ENCODE results near the gene SRD5A1.
"Not testable (repeated sequence)": the region's sequence is repeated elsewhere in the genome, so short reads cannot be mapped to it uniquely, and the experiment has no call there.

SRD5A1 gene

GRCh38 chr5:6642655-6643054, 9.4 kb downstream of the SRD5A1 start:
- no peak for DNase-seq (ENCODE audit: low read depth in 2 of 2, low spot score in 1 of 2)

- no peak for DNase-seq (ENCODE audit: low read depth in 2 of 2, low spot score in 1 of 2)
Measured at GRCh38 chr5:6644794-6645241, 11.6 kb downstream of the SRD5A1 start.

- not testable (repeated sequence) for DNase-seq (ENCODE audit: low read depth in 2 of 2, low spot score in 1 of 2)
Measured at GRCh38 chr5:6645571-6646362, 12.5 kb downstream of the SRD5A1 start.

- no peak for DNase-seq (ENCODE audit: low read depth in 2 of 2, low spot score in 1 of 2)
Measured at GRCh38 chr5:6649186-6649585, 15.9 kb downstream of the SRD5A1 start.

GRCh38 chr5:6649681-6650080, 16.4 kb downstream of the SRD5A1 start:
- no peak for DNase-seq (ENCODE audit: low read depth in 2 of 2, low spot score in 1 of 2)

- no peak for DNase-seq (ENCODE audit: low read depth in 2 of 2, low spot score in 1 of 2)
Measured at GRCh38 chr5:6652025-6652424, 18.8 kb downstream of the SRD5A1 start.

- DNase-seq (ENCODE audit: low read depth in 2 of 2, low spot score in 1 of 2), result no peak
Measured at GRCh38 chr5:6655432-6655831, 22.2 kb downstream of the SRD5A1 start.

- no peak for DNase-seq (ENCODE audit: low read depth in 2 of 2, low spot score in 1 of 2)
Measured at GRCh38 chr5:6656680-6657079, 23.4 kb downstream of the SRD5A1 start.

- DNase-seq (ENCODE audit: low read depth in 2 of 2, low spot score in 1 of 2), result no peak
Measured at GRCh38 chr5:6659941-6660684, 26.9 kb downstream of the SRD5A1 start.

- DNase-seq (ENCODE audit: low read depth in 2 of 2, low spot score in 1 of 2), result no peak
Measured at GRCh38 chr5:6660688-6661087, 27.4 kb downstream of the SRD5A1 start.

- DNase-seq (ENCODE audit: low read depth in 2 of 2, low spot score in 1 of 2), result no peak
Measured at GRCh38 chr5:6666762-6667161, 33.5 kb downstream of the SRD5A1 start.

- no peak for DNase-seq (ENCODE audit: low read depth in 2 of 2, low spot score in 1 of 2)
Measured at GRCh38 chr5:6667648-6668047, 34.4 kb downstream of the SRD5A1 start.

GRCh38 chr5:6668717-6669116, 35.5 kb downstream of the SRD5A1 start:
- DNase-seq (ENCODE audit: low read depth in 2 of 2, low spot score in 1 of 2), result not testable (repeated sequence)

GRCh38 chr5:6673031-6673430, 39.8 kb downstream of the SRD5A1 start:
- DNase-seq (ENCODE audit: low read depth in 2 of 2, low spot score in 1 of 2), result no peak

GRCh38 chr5:6673963-6674362, 40.7 kb downstream of the SRD5A1 start:
- no peak for DNase-seq (ENCODE audit: low read depth in 2 of 2, low spot score in 1 of 2)

GRCh38 chr5:6674421-6674820, 41.2 kb downstream of the SRD5A1 start:
- DNase-seq (ENCODE audit: low read depth in 2 of 2, low spot score in 1 of 2), result no peak

GRCh38 chr5:6674886-6675285, 41.6 kb downstream of the SRD5A1 start:
- DNase-seq (ENCODE audit: low read depth in 2 of 2, low spot score in 1 of 2), result no peak

- DNase-seq (ENCODE audit: low read depth in 2 of 2, low spot score in 1 of 2), result no peak
Measured at GRCh38 chr5:6675784-6676491, 42.7 kb downstream of the SRD5A1 start.

- DNase-seq (ENCODE audit: low read depth in 2 of 2, low spot score in 1 of 2), result no peak
Measured at GRCh38 chr5:6676702-6677101, 43.5 kb downstream of the SRD5A1 start.

GRCh38 chr5:6678385-6678784, 45.1 kb downstream of the SRD5A1 start:
- DNase-seq (ENCODE audit: low read depth in 2 of 2, low spot score in 1 of 2), result no peak

GRCh38 chr5:6680922-6681321, 47.7 kb downstream of the SRD5A1 start:
- no peak for DNase-seq (ENCODE audit: low read depth in 2 of 2, low spot score in 1 of 2)

GRCh38 chr5:6681682-6682081, 48.4 kb downstream of the SRD5A1 start:
- DNase-seq (ENCODE audit: low read depth in 2 of 2, low spot score in 1 of 2), result no peak

Data from stimulated activated CD8-positive, alpha-beta memory T cell treated with anti-CD3 and anti-CD28 coated beads, Interleukin-4, amount 100 ng/mL, for 4 hours (primary cell).